ENCODE results near the gene ALPG.

Gene ALPG

GRCh38 chr2:232420463-232421188, 14.0 kb downstream of the ALPG start:
- peak; percentile 74 for DNase-seq

- DNase-seq: peak; percentile 63
Measured at GRCh38 chr2:232421189-232421785, 14.6 kb downstream of the ALPG start.

GRCh38 chr2:232422051-232422450, 15.4 kb downstream of the ALPG start:
- DNase-seq: peak; percentile 43

- peak; percentile 4 for DNase-seq
Measured at GRCh38 chr2:232422996-232423395, 16.4 kb downstream of the ALPG start.

- DNase-seq: peak; percentile 54
Measured at GRCh38 chr2:232423407-232423806, 16.8 kb downstream of the ALPG start.

GRCh38 chr2:232431705-232432590, 25.3 kb downstream of the ALPG start:
- DNase-seq: peak; percentile 38

- peak; percentile 89 for DNase-seq
Measured at GRCh38 chr2:232432598-232433184, 26.0 kb downstream of the ALPG start.

- peak; percentile 35 for DNase-seq
Measured at GRCh38 chr2:232433622-232434021, 27.0 kb downstream of the ALPG start.

- peak; percentile 52 for DNase-seq
Measured at GRCh38 chr2:232434091-232434490, 27.4 kb downstream of the ALPG start.

- DNase-seq: peak; percentile 43
Measured at GRCh38 chr2:232434563-232435374, 28.1 kb downstream of the ALPG start.

GRCh38 chr2:232435375-232435648, 28.7 kb downstream of the ALPG start:
- DNase-seq: no peak

GRCh38 chr2:232435805-232436204, 29.2 kb downstream of the ALPG start:
- peak; percentile 24 for DNase-seq

- peak; percentile 76 for DNase-seq
Measured at GRCh38 chr2:232436381-232437194, 29.9 kb downstream of the ALPG start.

GRCh38 chr2:232437195-232437571, 30.5 kb downstream of the ALPG start:
- DNase-seq: no peak

- peak; percentile 43 for DNase-seq
Measured at GRCh38 chr2:232438091-232438490, 31.4 kb downstream of the ALPG start.

GRCh38 chr2:232438951-232439757, 32.5 kb downstream of the ALPG start:
- DNase-seq: peak; percentile 71

- DNase-seq: peak; percentile 55
Measured at GRCh38 chr2:232439758-232440135, 33.1 kb downstream of the ALPG start.

- peak; percentile 94 for DNase-seq
Measured at GRCh38 chr2:232440220-232441018, 33.8 kb downstream of the ALPG start.

- DNase-seq: peak; percentile 45
Measured at GRCh38 chr2:232441147-232441651, 34.6 kb downstream of the ALPG start.

GRCh38 chr2:232441922-232442321, 35.3 kb downstream of the ALPG start:
- DNase-seq: peak; percentile 50

Data from islet precursor cell (in vitro differentiated cells).